ENCODE results near the gene IRF7.

DNA sequence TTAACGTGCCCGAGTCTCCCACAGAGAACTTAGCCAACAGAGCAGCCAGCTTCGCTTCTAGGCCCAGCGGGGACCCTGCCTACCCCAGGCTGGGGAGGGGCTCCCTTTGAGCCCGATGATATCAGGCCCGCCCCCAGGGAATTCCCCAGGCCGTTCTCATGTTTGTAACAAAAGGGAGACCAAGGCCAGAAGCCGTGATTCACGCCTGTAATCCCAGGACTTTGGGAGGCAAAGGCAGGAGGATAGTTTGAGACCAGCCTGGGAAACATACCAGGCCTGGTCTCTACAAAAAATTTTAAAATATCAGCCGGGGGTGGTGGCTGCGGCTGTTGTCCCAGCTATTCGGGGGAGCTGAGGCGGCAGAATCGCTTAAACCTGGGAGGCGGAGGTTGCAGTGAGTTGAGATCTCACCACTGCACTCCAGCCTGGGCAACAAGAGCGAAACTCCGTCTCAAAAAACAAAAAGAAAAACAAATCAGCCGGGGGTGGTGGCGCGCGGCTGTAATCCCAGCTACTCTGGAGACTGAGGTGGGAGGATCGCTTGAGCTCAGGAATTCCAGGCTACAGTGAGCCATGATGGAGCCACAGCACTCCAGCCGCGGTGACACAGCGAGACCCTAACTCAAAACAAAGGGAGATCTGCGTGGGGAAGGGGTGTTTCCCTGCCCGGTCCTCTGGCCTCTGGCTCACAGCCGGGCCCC is 23.0 kb upstream of the IRF7 start:
- TF ChIP-seq EZH2 (IDR thresholded peaks at IDR 0.05; ENCODE audit: borderline replicate concordance, low read depth, low read length, severe bottlenecking): no peak
- TF ChIP-seq, protein P1, sequence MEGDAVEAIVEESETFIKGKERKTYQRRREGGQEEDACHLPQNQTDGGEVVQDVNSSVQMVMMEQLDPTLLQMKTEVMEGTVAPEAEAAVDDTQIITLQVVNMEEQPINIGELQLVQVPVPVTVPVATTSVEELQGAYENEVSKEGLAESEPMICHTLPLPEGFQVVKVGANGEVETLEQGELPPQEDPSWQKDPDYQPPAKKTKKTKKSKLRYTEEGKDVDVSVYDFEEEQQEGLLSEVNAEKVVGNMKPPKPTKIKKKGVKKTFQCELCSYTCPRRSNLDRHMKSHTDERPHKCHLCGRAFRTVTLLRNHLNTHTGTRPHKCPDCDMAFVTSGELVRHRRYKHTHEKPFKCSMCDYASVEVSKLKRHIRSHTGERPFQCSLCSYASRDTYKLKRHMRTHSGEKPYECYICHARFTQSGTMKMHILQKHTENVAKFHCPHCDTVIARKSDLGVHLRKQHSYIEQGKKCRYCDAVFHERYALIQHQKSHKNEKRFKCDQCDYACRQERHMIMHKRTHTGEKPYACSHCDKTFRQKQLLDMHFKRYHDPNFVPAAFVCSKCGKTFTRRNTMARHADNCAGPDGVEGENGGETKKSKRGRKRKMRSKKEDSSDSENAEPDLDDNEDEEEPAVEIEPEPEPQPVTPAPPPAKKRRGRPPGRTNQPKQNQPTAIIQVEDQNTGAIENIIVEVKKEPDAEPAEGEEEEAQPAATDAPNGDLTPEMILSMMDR (IDR thresholded peaks at IDR 0.05; ENCODE audit: borderline replicate concordance, extremely low read depth, low read length, poor library complexity, severe bottlenecking): no peak
